ENCODE results near the gene LPAR1. TPM values are rescaled to one million over a fixed set of nuclear protein-coding genes. Genes with fewer than 3 reads are reported as not detected.

The LPAR1 gene
- total RNA-seq, 1 experiment from 2014 or later = 4.9 TPM

- POLR2A ChIA-PET = no interaction called here
- CTCF ChIA-PET = no interaction called here
Observed at GRCh38 chr9:110894731-110895130, 143.5 kb downstream of the LPAR1 start.

More at GRCh38 chr9:110894731-110895130, 143.5 kb downstream of the LPAR1 start:
- no peaks in the 10 kb centered on the region for H3K27me3 Mint-ChIP-seq (ENCODE audit: low read depth)
- no peak for TF ChIP-seq ZNF281 (CRISPR knock-in tag; IDR thresholded peaks at IDR 0.05)
- no peak for TF ChIP-seq ZBTB43 (CRISPR knock-in tag; IDR thresholded peaks at IDR 0.05)
- no peak for TF ChIP-seq ZNF121 (CRISPR knock-in tag; IDR thresholded peaks at IDR 0.05)
- TF ChIP-seq, protein P1, sequence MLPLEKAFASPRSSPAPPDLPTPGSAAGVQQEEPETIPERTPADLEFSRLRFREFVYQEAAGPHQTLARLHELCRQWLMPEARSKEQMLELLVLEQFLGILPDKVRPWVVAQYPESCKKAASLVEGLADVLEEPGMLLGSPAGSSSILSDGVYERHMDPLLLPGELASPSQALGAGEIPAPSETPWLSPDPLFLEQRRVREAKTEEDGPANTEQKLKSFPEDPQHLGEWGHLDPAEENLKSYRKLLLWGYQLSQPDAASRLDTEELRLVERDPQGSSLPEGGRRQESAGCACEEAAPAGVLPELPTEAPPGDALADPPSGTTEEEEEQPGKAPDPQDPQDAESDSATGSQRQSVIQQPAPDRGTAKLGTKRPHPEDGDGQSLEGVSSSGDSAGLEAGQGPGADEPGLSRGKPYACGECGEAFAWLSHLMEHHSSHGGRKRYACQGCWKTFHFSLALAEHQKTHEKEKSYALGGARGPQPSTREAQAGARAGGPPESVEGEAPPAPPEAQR (CRISPR knock-in tag; IDR thresholded peaks at IDR 0.05) = no peak
- TF ChIP-seq, protein P2, sequence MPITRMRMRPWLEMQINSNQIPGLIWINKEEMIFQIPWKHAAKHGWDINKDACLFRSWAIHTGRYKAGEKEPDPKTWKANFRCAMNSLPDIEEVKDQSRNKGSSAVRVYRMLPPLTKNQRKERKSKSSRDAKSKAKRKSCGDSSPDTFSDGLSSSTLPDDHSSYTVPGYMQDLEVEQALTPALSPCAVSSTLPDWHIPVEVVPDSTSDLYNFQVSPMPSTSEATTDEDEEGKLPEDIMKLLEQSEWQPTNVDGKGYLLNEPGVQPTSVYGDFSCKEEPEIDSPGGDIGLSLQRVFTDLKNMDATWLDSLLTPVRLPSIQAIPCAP (CRISPR knock-in tag; IDR thresholded peaks at IDR 0.05) = no peak
- TF ChIP-seq NR3C1 (CRISPR knock-in tag; conservative IDR thresholded peaks at IDR 0.05; ENCODE audit: low read depth) = no peak
- TF ChIP-seq, protein P3, sequence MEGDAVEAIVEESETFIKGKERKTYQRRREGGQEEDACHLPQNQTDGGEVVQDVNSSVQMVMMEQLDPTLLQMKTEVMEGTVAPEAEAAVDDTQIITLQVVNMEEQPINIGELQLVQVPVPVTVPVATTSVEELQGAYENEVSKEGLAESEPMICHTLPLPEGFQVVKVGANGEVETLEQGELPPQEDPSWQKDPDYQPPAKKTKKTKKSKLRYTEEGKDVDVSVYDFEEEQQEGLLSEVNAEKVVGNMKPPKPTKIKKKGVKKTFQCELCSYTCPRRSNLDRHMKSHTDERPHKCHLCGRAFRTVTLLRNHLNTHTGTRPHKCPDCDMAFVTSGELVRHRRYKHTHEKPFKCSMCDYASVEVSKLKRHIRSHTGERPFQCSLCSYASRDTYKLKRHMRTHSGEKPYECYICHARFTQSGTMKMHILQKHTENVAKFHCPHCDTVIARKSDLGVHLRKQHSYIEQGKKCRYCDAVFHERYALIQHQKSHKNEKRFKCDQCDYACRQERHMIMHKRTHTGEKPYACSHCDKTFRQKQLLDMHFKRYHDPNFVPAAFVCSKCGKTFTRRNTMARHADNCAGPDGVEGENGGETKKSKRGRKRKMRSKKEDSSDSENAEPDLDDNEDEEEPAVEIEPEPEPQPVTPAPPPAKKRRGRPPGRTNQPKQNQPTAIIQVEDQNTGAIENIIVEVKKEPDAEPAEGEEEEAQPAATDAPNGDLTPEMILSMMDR (IDR thresholded peaks at IDR 0.05) = no peak
- TF ChIP-seq ATF6 (CRISPR knock-in tag; IDR thresholded peaks at IDR 0.05) = no peak
- TF ChIP-seq SP1 (CRISPR knock-in tag; conservative IDR thresholded peaks at IDR 0.05) = no peak
- no peak for TF ChIP-seq FOXJ3 (CRISPR knock-in tag; IDR thresholded peaks at IDR 0.05; ENCODE audit: borderline replicate concordance)
- no peak for TF ChIP-seq MAX (CRISPR knock-in tag; IDR thresholded peaks at IDR 0.05)
- TF ChIP-seq EMX1 (CRISPR knock-in tag; IDR thresholded peaks at IDR 0.05) = no peak
- TF ChIP-seq GTF2I (CRISPR knock-in tag; conservative IDR thresholded peaks at IDR 0.05) = no peak
- H3K4me3 Mint-ChIP-seq = no peak overlapping the region
- no peak for ATAC-seq
- DNase-seq (ENCODE audit: low spot score) = no peak
- peaks cover 12% of the 10 kb centered on the region for H3K9me3 Mint-ChIP-seq
- H3K27ac Mint-ChIP-seq = no peak overlapping the region
- peaks cover 12% of the 10 kb centered on the region for H3K36me3 Mint-ChIP-seq
- H3K4me1 Mint-ChIP-seq = peaks cover 11% of the 10 kb centered on the region
